ENCODE data around the gene KIF14. TPM values are rescaled to one million over a fixed set of nuclear protein-coding genes. Genes with fewer than 3 reads are reported as not detected.
A peak's percentile ranks its signal among the peaks of the same experiment; 100 is the strongest.
"Not testable (repeated sequence)": the region's sequence is repeated elsewhere in the genome, so short reads cannot be mapped to it uniquely, and the experiment has no call there.

Gene KIF14
- total RNA-seq, 1 experiment from 2014 or later, result 39.7 TPM

- intact Hi-C loops (cut with micrococcal nuclease; ENCODE audit: unreplicated experiment), result loop anchor here (5.0 to 10.0 kb wide), 2 partner anchors 483 to 556 kb away; partner anchors contain the start of gene CACNA1S
- H3K4me1 ChIP-seq (ENCODE audit: insufficient read depth, low read length, poor library complexity, severe bottlenecking), result no peaks in the 10 kb centered on the region
- DNase-seq (ENCODE audit: low spot score), result peak; percentile 53
- POLR2A ChIA-PET (ENCODE audit: low non-redundant PET), result no interaction called here
- H3K36me3 ChIP-seq (ENCODE audit: insufficient read depth, low read length, poor library complexity, severe bottlenecking), result peaks cover 57% of the 10 kb centered on the region
- no peaks in the 10 kb centered on the region for H3K27me3 ChIP-seq (replicated peaks; ENCODE audit: insufficient read depth, low read depth, low read length, poor library complexity)
- H3K27ac ChIP-seq (ENCODE audit: low read depth, low read length, poor library complexity, severe bottlenecking), result no peak overlapping the region
- H3K9me3 ChIP-seq (ENCODE audit: low read depth, low read length, poor library complexity, severe bottlenecking), result no peaks in the 10 kb centered on the region
- BruUV-seq (replicated peaks), result no TSS peak
- CTCF ChIA-PET, result interaction anchor here (0.6 to 1.1 kb wide), 5 partner anchors 14 to 560 kb away, joined by 3 to 5 read pairs (median 3); no protein-coding TSS in a partner anchor
- H3K4me3 ChIP-seq (ENCODE audit: low read depth, low read length, poor library complexity, severe bottlenecking), result no peak overlapping the region
- TF ChIP-seq CTCF (conservative IDR thresholded peaks at IDR 0.05; ENCODE audit: low read depth, low read length), result peak; percentile 73
- no peak for TF ChIP-seq EZH2 (IDR thresholded peaks at IDR 0.05; ENCODE audit: borderline replicate concordance, low read depth, low read length, poor library complexity, severe bottlenecking)
These were observed 61.6 kb downstream of the KIF14 start for GRCh38 chr1:200558866-200559459.

GRCh38 chr1:200556002-200556401 is 64.5 kb downstream of the KIF14 start:
- intact Hi-C loops (cut with micrococcal nuclease; ENCODE audit: unreplicated experiment), result loop anchor here (5.0 to 10.0 kb wide), 2 partner anchors 486 to 559 kb away; partner anchors contain the start of gene CACNA1S
- peak; percentile 30 for DNase-seq (ENCODE audit: low spot score)
- H3K36me3 ChIP-seq (ENCODE audit: insufficient read depth, low read length, poor library complexity, severe bottlenecking), result peaks cover 51% of the 10 kb centered on the region
- ChIA-PET POLR2A (ENCODE audit: low non-redundant PET) (no interaction called here), CTCF (no interaction called here)
- H3K27ac ChIP-seq (ENCODE audit: low read depth, low read length, poor library complexity, severe bottlenecking), result no peak overlapping the region
- no peaks in the 10 kb centered on the region for H3K9me3 ChIP-seq (ENCODE audit: low read depth, low read length, poor library complexity, severe bottlenecking)
- TF ChIP-seq CTCF (conservative IDR thresholded peaks at IDR 0.05; ENCODE audit: low read depth, low read length), result 0 out of 2 replicates have a peak, but pooled peaks have one; percentile 28
- TF ChIP-seq EZH2 (IDR thresholded peaks at IDR 0.05; ENCODE audit: borderline replicate concordance, low read depth, low read length, poor library complexity, severe bottlenecking), result no peak
- H3K27me3 ChIP-seq (replicated peaks; ENCODE audit: insufficient read depth, low read depth, low read length, poor library complexity), result no peaks in the 10 kb centered on the region
- no peaks in the 10 kb centered on the region for H3K4me1 ChIP-seq (ENCODE audit: insufficient read depth, low read length, poor library complexity, severe bottlenecking)
- no TSS peak for BruUV-seq (replicated peaks)
- no peak overlapping the region for H3K4me3 ChIP-seq (ENCODE audit: low read depth, low read length, poor library complexity, severe bottlenecking)

- POLR2A ChIA-PET (ENCODE audit: low non-redundant PET); H3K4me1 ChIP-seq (ENCODE audit: insufficient read depth, low read length, poor library complexity, severe bottlenecking); H3K9me3 ChIP-seq (ENCODE audit: low read depth, low read length, poor library complexity, severe bottlenecking); BruUV-seq (replicated peaks); CTCF ChIA-PET; H3K4me3 ChIP-seq (ENCODE audit: low read depth, low read length, poor library complexity, severe bottlenecking); H3K27me3 ChIP-seq (replicated peaks; ENCODE audit: insufficient read depth, low read depth, low read length, poor library complexity); H3K27ac ChIP-seq (ENCODE audit: low read depth, low read length, poor library complexity, severe bottlenecking); DNase-seq (ENCODE audit: low spot score): not testable (repeated sequence)
- intact Hi-C loops (cut with micrococcal nuclease; ENCODE audit: unreplicated experiment), result loop anchor here (10.0 kb wide), 1 partner anchor 562 kb away; the partner anchor contains the start of gene CACNA1S
- H3K36me3 ChIP-seq (ENCODE audit: insufficient read depth, low read length, poor library complexity, severe bottlenecking), result peaks cover 23% of the 10 kb centered on the region
These were observed 67.8 kb downstream of the KIF14 start for GRCh38 chr1:200552737-200553136.

GRCh38 chr1:200550367-200550766 is 70.2 kb downstream of the KIF14 start:
- BruUV-seq (replicated peaks), result no TSS peak
- POLR2A ChIA-PET (ENCODE audit: low non-redundant PET), result no interaction called here
- H3K4me1 ChIP-seq (ENCODE audit: insufficient read depth, low read length, poor library complexity, severe bottlenecking), result no peaks in the 10 kb centered on the region
- CTCF ChIA-PET, result no interaction called here
- TF ChIP-seq EZH2 (IDR thresholded peaks at IDR 0.05; ENCODE audit: borderline replicate concordance, low read depth, low read length, poor library complexity, severe bottlenecking), result no peak
- no peak for TF ChIP-seq CTCF (conservative IDR thresholded peaks at IDR 0.05; ENCODE audit: low read depth, low read length)
- H3K27ac ChIP-seq (ENCODE audit: low read depth, low read length, poor library complexity, severe bottlenecking), result no peak overlapping the region
- intact Hi-C loops (cut with micrococcal nuclease; ENCODE audit: unreplicated experiment), result loop anchor here (10.0 kb wide), 1 partner anchor 564 kb away; the partner anchor contains the start of gene CACNA1S
- no peak overlapping the region for H3K4me3 ChIP-seq (ENCODE audit: low read depth, low read length, poor library complexity, severe bottlenecking)
- DNase-seq (ENCODE audit: low spot score), result no peak
- peaks cover 13% of the 10 kb centered on the region for H3K36me3 ChIP-seq (ENCODE audit: insufficient read depth, low read length, poor library complexity, severe bottlenecking)
- H3K9me3 ChIP-seq (ENCODE audit: low read depth, low read length, poor library complexity, severe bottlenecking), result no peaks in the 10 kb centered on the region
- H3K27me3 ChIP-seq (replicated peaks; ENCODE audit: insufficient read depth, low read depth, low read length, poor library complexity), result no peaks in the 10 kb centered on the region
